MG63 (cell line): ENCODE data around the gene HOXD11. TPM values are rescaled to one million over a fixed set of nuclear protein-coding genes. Genes with fewer than 3 reads are reported as not detected.
A peak's percentile ranks its signal among the peaks of the same experiment; 100 is the strongest.

Experiments
- DNase-seq: peaks from one replicate; pipeline ENCODE4 v3.0.0-alpha.2; 2020
- H3K27me3 ChIP-seq: fragments of 250-450 bp; sonication (Bioruptor Pico); 2 replicates; pipeline ENCODE4 v1.5.1; 2020; ENCODE audit warnings: mild to moderate bottlenecking, moderate library complexity
- H3K36me3 ChIP-seq: fragments of 250-450 bp; sonication (Bioruptor Pico); 2 replicates; pipeline ENCODE4 v1.5.1; 2020; ENCODE audit warnings: mild to moderate bottlenecking, moderate library complexity
- H3K4me3 ChIP-seq: fragments of 250-450 bp; sonication (Bioruptor Pico); 2 replicates; pipeline ENCODE4 v1.5.1; 2020; ENCODE audit warnings: mild to moderate bottlenecking, moderate library complexity
- H3K9me3 ChIP-seq: fragments of 250-450 bp; sonication (Bioruptor Pico); 2 replicates; pipeline ENCODE4 v1.5.1; 2020; ENCODE audit warnings: mild to moderate bottlenecking, moderate library complexity
- total RNA-seq: library from RNA; depleted of rRNA; stranded (reverse); fragments of >200 nt; shearing (Covaris generic); gene quantifications from 2 replicates; pipeline ENCODE4 v1.2.3, GENCODE V29; 2014; ENCODE audit warnings: low replicate concordance

HOXD11 gene
- total RNA-seq, 1 experiment from 2014 or later: 3.6 TPM

- Histone ChIP-seq H3K9me3 (no peaks in the 10 kb centered on the region), H3K4me3 (peak overlapping the region; percentile 66), H3K27me3 (no peaks in the 10 kb centered on the region), H3K36me3 (no peaks in the 10 kb centered on the region; the same call in 1 of the 2 replicates)
- DNase-seq: peak; percentile 83
These were observed 33.6 kb downstream of the HOXD11 start for GRCh38 chr2:176140513-176141317.

GRCh38 chr2:176142281-176142680 lies 35.2 kb downstream of the HOXD11 start:
- Histone ChIP-seq H3K9me3 (no peaks in the 10 kb centered on the region), H3K27me3 (no peaks in the 10 kb centered on the region), H3K4me3 (no peak overlapping the region), H3K36me3 (no peaks in the 10 kb centered on the region; the same call in 1 of the 2 replicates)
- DNase-seq: no peak

- DNase-seq: no peak
- Histone ChIP-seq H3K36me3 (no peaks in the 10 kb centered on the region; the same call in 1 of the 2 replicates), H3K4me3 (no peak overlapping the region), H3K27me3 (no peaks in the 10 kb centered on the region), H3K9me3 (no peaks in the 10 kb centered on the region)
These were observed 38.2 kb downstream of the HOXD11 start for GRCh38 chr2:176145085-176145969.

- Histone ChIP-seq H3K36me3 (no peaks in the 10 kb centered on the region; the same call in 1 of the 2 replicates), H3K27me3 (no peaks in the 10 kb centered on the region)
- DNase-seq: no peak
These were observed 39.0 kb downstream of the HOXD11 start for GRCh38 chr2:176146101-176146500.

GRCh38 chr2:176146645-176147044 lies 39.6 kb downstream of the HOXD11 start:
- Histone ChIP-seq H3K27me3 (no peaks in the 10 kb centered on the region), H3K36me3 (no peaks in the 10 kb centered on the region), H3K4me3 (no peak overlapping the region), H3K9me3 (no peaks in the 10 kb centered on the region)
- no peak for DNase-seq

More at GRCh38 chr2:176146101-176146500, 39.0 kb downstream of the HOXD11 start:
- Histone ChIP-seq H3K4me3 (no peak overlapping the region), H3K9me3 (no peaks in the 10 kb centered on the region)

GRCh38 chr2:176147210-176147799 lies 40.2 kb downstream of the HOXD11 start:
- Histone ChIP-seq H3K4me3 (no peak overlapping the region), H3K27me3 (no peaks in the 10 kb centered on the region), H3K9me3 (no peaks in the 10 kb centered on the region), H3K36me3 (no peaks in the 10 kb centered on the region)
- no peak for DNase-seq

GRCh38 chr2:176147800-176148496 lies 40.9 kb downstream of the HOXD11 start:
- Histone ChIP-seq H3K36me3 (no peaks in the 10 kb centered on the region), H3K27me3 (no peaks in the 10 kb centered on the region), H3K4me3 (no peak overlapping the region), H3K9me3 (no peaks in the 10 kb centered on the region)
- no peak for DNase-seq

GRCh38 chr2:176148751-176149421 lies 41.8 kb downstream of the HOXD11 start:
- Histone ChIP-seq H3K9me3 (no peaks in the 10 kb centered on the region), H3K27me3 (no peaks in the 10 kb centered on the region), H3K36me3 (no peaks in the 10 kb centered on the region), H3K4me3 (no peak overlapping the region)
- DNase-seq: no peak

GRCh38 chr2:176149481-176149938 lies 42.4 kb downstream of the HOXD11 start:
- no peak for DNase-seq
- Histone ChIP-seq H3K27me3 (no peaks in the 10 kb centered on the region), H3K9me3 (no peaks in the 10 kb centered on the region), H3K36me3 (no peaks in the 10 kb centered on the region), H3K4me3 (no peak overlapping the region)

- Histone ChIP-seq H3K4me3 (no peak overlapping the region), H3K36me3 (no peaks in the 10 kb centered on the region), H3K27me3 (no peaks in the 10 kb centered on the region), H3K9me3 (no peaks in the 10 kb centered on the region; the same call in 1 of the 2 replicates)
- DNase-seq: no peak
These were observed 43.0 kb downstream of the HOXD11 start for GRCh38 chr2:176149939-176150583.

GRCh38 chr2:176150584-176151441 lies 43.7 kb downstream of the HOXD11 start:
- Histone ChIP-seq H3K4me3 (no peak overlapping the region), H3K36me3 (no peaks in the 10 kb centered on the region), H3K9me3 (no peaks in the 10 kb centered on the region; the same call in 1 of the 2 replicates), H3K27me3 (no peaks in the 10 kb centered on the region)
- DNase-seq: no peak

- Histone ChIP-seq H3K9me3 (no peaks in the 10 kb centered on the region; the same call in 1 of the 2 replicates), H3K4me3 (no peak within 1 kb of the TSS), H3K27me3 (no peaks in the 10 kb centered on the region), H3K36me3 (no peaks in the 10 kb centered on the region)
- no peak for DNase-seq
These were observed 44.6 kb downstream of the HOXD11 start, which contains the start of gene HOXD4 for GRCh38 chr2:176151442-176152287. Gene HOXD4 (plus strand): TSS chr2:176151550. CDS start chr2:176151634, 84 bp downstream.

- no peak overlapping the region for H3K4me3 ChIP-seq
- H3K27me3 ChIP-seq: no peaks in the 10 kb centered on the region
- H3K9me3 ChIP-seq: no peaks in the 10 kb centered on the region; the same call in 1 of the 2 replicates
- no peak for DNase-seq
- H3K36me3 ChIP-seq: no peaks in the 10 kb centered on the region
These were observed 45.5 kb downstream of the HOXD11 start for GRCh38 chr2:176152350-176153181.
